ENCODE results near the gene MYZAP.

The MYZAP gene

GRCh38 chr15:57625703-57626448 is 34.2 kb downstream of the MYZAP start:
- Histone ChIP-seq H3K9me2 (replicated peaks; ENCODE audit: low read depth, low read length) (no peaks in the 10 kb centered on the region), H3K4me3 (ENCODE audit: low read length, poor library complexity, severe bottlenecking) (no peak overlapping the region), H3K4me1 (ENCODE audit: insufficient read depth, low read length, poor library complexity, severe bottlenecking) (no peaks in the 10 kb centered on the region), H4K20me1 (ENCODE audit: insufficient read depth, low read length, poor library complexity, severe bottlenecking) (no peaks in the 10 kb centered on the region), H3K4me2 (ENCODE audit: low read depth, low read length, poor library complexity, severe bottlenecking) (no peak overlapping the region), H3K27me3 (ENCODE audit: insufficient read depth, low read length, poor library complexity, severe bottlenecking) (no peaks in the 10 kb centered on the region), H3K79me2 (ENCODE audit: insufficient read depth, low read length) (no peaks in the 10 kb centered on the region), H3K36me3 (ENCODE audit: insufficient read depth, low read length) (no peaks in the 10 kb centered on the region), H3F3A (ENCODE audit: low read depth) (no peaks in the 10 kb centered on the region), H2AFZ (ENCODE audit: low read length) (no peak overlapping the region), H3K9ac (ENCODE audit: low read depth, low read length, poor library complexity, severe bottlenecking) (no peak overlapping the region), H3K9me3 (ENCODE audit: insufficient read depth, low read depth, low read length) (no peaks in the 10 kb centered on the region)
- no peak for TF ChIP-seq EZH2phosphoT487 (IDR thresholded peaks at IDR 0.05; ENCODE audit: borderline replicate concordance)
- TF ChIP-seq CTCF (conservative IDR thresholded peaks at IDR 0.05; ENCODE audit: low read length) = no peak

GRCh38 chr15:57626713-57627440 is 35.2 kb downstream of the MYZAP start:
- Histone ChIP-seq H2AFZ (ENCODE audit: low read length) (no peak overlapping the region), H3K4me3 (ENCODE audit: low read length, poor library complexity, severe bottlenecking) (no peak overlapping the region), H3K9me2 (replicated peaks; ENCODE audit: low read depth, low read length) (no peaks in the 10 kb centered on the region), H3F3A (ENCODE audit: low read depth) (no peaks in the 10 kb centered on the region), H3K9ac (ENCODE audit: low read depth, low read length, poor library complexity, severe bottlenecking) (no peak overlapping the region), H3K36me3 (ENCODE audit: insufficient read depth, low read length) (no peaks in the 10 kb centered on the region), H3K9me3 (ENCODE audit: insufficient read depth, low read depth, low read length) (no peaks in the 10 kb centered on the region), H3K27me3 (ENCODE audit: insufficient read depth, low read length, poor library complexity, severe bottlenecking) (no peaks in the 10 kb centered on the region), H3K4me2 (ENCODE audit: low read depth, low read length, poor library complexity, severe bottlenecking) (no peak overlapping the region), H3K4me1 (ENCODE audit: insufficient read depth, low read length, poor library complexity, severe bottlenecking) (no peaks in the 10 kb centered on the region), H3K79me2 (ENCODE audit: insufficient read depth, low read length) (no peaks in the 10 kb centered on the region), H4K20me1 (ENCODE audit: insufficient read depth, low read length, poor library complexity, severe bottlenecking) (no peaks in the 10 kb centered on the region)
- no peak for TF ChIP-seq EZH2phosphoT487 (IDR thresholded peaks at IDR 0.05; ENCODE audit: borderline replicate concordance)
- TF ChIP-seq CTCF (conservative IDR thresholded peaks at IDR 0.05; ENCODE audit: low read length) = no peak

DNA sequence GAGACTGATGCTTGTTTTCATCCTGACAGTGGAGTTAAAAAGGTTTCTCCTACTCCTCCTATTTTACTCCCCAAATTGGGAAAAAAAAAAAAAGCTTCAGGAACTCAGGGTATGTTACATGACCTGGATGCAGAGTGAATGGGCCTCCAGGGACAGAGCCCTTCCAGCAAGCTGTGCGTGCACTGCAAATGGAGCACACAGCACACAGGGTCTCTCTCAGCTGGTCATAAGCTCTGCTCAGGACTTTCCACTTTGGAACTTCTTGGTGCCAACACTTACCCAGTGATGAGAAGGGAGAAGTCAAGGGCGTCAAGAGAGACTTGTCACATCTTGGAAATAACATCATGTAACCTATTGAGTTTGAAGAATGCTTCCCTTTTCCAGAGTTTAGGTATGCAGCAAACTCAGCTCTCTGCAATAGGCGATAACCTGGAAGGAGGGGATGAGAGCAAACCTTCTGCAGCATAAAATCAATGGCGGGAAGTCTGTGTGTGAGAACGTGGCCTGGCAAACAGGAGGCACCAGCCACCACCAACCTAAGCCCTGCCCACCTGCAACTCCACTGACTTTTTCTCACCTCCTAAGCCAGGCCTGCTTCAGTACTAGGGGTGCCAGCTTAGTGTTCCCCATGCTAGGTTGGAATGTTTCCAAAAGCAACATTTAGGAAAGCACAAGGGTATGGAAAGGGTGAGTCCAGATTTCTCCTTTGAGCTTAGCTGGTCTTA is 39.8 kb downstream of the MYZAP start:
- Histone ChIP-seq H4K20me1 (ENCODE audit: insufficient read depth, low read length, poor library complexity, severe bottlenecking) (no peaks in the 10 kb centered on the region), H3F3A (ENCODE audit: low read depth) (no peaks in the 10 kb centered on the region), H2AFZ (ENCODE audit: low read length) (no peak overlapping the region), H3K79me2 (ENCODE audit: insufficient read depth, low read length) (no peaks in the 10 kb centered on the region), H3K4me1 (ENCODE audit: insufficient read depth, low read length, poor library complexity, severe bottlenecking) (no peaks in the 10 kb centered on the region), H3K9ac (ENCODE audit: low read depth, low read length, poor library complexity, severe bottlenecking) (no peak overlapping the region), H3K27me3 (ENCODE audit: insufficient read depth, low read length, poor library complexity, severe bottlenecking) (peaks cover 7% of the 10 kb centered on the region), H3K36me3 (ENCODE audit: insufficient read depth, low read length) (no peaks in the 10 kb centered on the region), H3K9me2 (replicated peaks; ENCODE audit: low read depth, low read length) (no peaks in the 10 kb centered on the region), H3K9me3 (ENCODE audit: insufficient read depth, low read depth, low read length) (no peaks in the 10 kb centered on the region), H3K4me2 (ENCODE audit: low read depth, low read length, poor library complexity, severe bottlenecking) (no peak overlapping the region), H3K4me3 (ENCODE audit: low read length, poor library complexity, severe bottlenecking) (no peak overlapping the region)
- TF ChIP-seq CTCF (conservative IDR thresholded peaks at IDR 0.05; ENCODE audit: low read length) (no peak), EZH2phosphoT487 (IDR thresholded peaks at IDR 0.05; ENCODE audit: borderline replicate concordance) (no peak)

Measured in Loucy (cell line).